GM12875 (cell line): ENCODE results near the gene NCOA1.

Experiments used
- H3K4me3 ChIP-seq: one replicate; pipeline ENCODE4 v1.5.1; 2011; ENCODE audit warnings: low read depth, low read length, control low read depth
- TF ChIP-seq, protein P1 (sequence below): IDR thresholded peaks from 2 replicates; pipeline ENCODE4 v1.5.1; 2011; ENCODE audit warnings: low read depth, mild to moderate bottlenecking, control low read depth, inconsistent platforms, low read length, moderate library complexity, borderline replicate concordance; ENCODE audit not compliant: insufficient read depth

Gene NCOA1

DNA sequence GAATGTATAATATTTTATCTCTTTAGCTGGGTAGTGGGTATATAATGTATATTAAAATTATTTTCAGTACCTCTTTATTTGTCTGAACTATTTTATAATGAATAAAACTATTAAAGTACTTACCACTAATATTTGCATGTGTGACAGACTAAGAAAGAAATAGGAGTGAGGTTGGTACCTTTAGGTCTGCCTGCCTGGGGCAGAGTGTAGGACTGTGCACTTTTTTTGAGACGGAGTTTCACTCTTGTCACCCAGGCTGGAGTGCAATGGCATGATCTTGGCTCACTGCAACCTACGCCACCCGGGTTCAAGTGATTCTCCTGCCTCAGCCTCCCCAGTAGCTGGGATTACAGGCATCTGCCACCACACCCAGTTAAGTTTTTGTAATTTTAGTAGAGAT, 18.8 kb downstream of the NCOA1 start:
- no peak overlapping the region for H3K4me3 ChIP-seq
- TF ChIP-seq, protein P1, sequence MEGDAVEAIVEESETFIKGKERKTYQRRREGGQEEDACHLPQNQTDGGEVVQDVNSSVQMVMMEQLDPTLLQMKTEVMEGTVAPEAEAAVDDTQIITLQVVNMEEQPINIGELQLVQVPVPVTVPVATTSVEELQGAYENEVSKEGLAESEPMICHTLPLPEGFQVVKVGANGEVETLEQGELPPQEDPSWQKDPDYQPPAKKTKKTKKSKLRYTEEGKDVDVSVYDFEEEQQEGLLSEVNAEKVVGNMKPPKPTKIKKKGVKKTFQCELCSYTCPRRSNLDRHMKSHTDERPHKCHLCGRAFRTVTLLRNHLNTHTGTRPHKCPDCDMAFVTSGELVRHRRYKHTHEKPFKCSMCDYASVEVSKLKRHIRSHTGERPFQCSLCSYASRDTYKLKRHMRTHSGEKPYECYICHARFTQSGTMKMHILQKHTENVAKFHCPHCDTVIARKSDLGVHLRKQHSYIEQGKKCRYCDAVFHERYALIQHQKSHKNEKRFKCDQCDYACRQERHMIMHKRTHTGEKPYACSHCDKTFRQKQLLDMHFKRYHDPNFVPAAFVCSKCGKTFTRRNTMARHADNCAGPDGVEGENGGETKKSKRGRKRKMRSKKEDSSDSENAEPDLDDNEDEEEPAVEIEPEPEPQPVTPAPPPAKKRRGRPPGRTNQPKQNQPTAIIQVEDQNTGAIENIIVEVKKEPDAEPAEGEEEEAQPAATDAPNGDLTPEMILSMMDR: no peak

DNA sequence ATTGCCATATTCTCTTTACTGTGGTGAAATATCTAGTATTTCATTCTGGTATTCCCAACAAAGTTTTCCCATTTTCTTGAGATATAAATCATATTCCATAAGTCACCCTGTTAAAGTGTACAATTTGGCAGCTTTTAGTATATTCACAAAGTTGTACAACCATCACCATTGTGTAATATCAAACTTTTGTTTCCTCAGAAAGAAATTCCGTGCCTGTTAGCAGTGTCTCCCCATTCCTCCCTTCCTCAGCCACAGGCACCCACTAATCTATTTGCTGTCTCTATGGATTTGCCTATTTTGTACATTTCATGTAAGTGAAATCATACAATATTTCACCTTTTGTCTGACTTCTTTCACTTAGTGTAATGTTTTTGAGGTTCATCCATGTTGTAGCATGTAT, 19.7 kb downstream of the NCOA1 start:
- TF ChIP-seq, protein P1: no peak

DNA sequence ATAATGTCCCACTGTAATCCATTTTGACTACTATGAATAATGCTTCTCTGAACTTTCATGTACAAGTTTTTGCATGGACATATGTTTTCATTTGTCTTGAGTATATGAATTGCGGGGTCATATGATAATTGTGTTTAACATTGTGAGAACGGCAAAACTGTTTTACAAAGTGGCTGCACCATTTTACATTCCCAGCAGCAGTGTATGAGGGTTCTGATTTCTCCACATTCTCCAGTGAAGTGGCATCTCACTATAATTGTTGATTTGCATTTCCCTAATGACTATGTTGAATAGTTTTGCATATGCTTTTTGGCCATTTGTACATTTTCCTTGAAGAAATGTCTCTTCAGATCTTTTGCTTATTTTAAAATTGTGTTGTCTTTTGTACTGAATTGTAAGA, 20.1 kb downstream of the NCOA1 start:
- H3K4me3 ChIP-seq: no peak overlapping the region
- TF ChIP-seq, protein P1: no peak

More for the DNA sequence above, 19.7 kb downstream of the NCOA1 start:
- no peak overlapping the region for H3K4me3 ChIP-seq

DNA sequence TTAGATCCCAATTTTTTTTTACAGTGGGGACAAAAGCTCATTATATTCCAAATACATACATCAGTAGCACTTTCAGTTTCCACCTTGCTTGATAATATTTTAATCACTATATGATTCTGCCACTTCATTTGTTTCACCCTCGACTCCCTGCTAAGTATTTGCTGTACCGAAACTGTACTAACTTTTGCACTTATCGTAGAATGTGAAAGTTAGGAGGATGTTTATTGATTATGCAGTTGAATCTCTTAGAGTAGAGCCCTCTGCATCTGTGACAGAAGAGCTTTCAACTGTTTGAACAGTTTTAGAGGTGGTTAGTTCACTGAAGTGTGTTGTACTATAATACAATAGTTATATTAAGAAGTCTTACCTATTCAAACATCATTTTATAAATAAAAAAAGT, 20.8 kb downstream of the NCOA1 start:
- H3K4me3 ChIP-seq: no peak overlapping the region
- TF ChIP-seq, protein P1: no peak

DNA sequence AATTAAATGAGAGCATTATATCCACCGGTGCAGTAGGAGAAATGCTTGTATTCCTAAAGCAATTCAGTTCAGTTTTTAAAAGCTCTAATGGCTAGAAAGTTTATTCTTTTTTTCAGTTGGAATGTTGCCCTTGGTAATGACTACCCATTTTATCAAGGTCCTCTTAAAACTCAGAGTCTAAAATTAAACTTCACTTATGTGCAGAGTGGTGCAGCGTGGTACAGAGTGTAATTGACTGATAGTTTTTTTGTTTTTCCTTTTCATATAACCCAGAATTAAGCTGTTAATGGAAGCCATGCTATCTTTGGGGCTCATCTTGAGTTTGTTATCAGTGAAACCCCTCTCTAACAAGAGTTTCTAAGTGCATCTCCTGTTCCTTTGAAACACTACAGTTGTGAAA, 21.4 kb downstream of the NCOA1 start:
- TF ChIP-seq, protein P1: no peak
- H3K4me3 ChIP-seq: no peak overlapping the region

DNA sequence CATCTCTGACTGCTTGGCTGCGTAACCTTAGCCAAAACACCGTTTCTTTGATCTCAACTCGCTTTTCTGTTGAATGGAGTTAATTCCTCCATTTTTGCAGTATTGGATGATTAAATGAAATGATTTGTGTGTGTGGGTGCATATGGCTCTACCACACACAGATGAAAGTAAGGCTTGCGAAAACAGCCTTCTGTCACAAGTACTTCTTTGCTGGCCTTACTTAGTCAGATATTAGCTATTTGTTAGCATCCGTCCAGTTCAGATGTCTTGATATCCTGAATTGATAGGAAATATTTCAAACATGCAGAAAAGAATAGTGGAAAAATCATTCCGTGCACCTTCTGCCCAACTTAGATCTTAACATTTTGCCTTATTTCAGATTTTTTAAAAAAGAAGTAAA, 21.8 kb downstream of the NCOA1 start:
- H3K4me3 ChIP-seq: no peak overlapping the region
- TF ChIP-seq, protein P1: no peak

DNA sequence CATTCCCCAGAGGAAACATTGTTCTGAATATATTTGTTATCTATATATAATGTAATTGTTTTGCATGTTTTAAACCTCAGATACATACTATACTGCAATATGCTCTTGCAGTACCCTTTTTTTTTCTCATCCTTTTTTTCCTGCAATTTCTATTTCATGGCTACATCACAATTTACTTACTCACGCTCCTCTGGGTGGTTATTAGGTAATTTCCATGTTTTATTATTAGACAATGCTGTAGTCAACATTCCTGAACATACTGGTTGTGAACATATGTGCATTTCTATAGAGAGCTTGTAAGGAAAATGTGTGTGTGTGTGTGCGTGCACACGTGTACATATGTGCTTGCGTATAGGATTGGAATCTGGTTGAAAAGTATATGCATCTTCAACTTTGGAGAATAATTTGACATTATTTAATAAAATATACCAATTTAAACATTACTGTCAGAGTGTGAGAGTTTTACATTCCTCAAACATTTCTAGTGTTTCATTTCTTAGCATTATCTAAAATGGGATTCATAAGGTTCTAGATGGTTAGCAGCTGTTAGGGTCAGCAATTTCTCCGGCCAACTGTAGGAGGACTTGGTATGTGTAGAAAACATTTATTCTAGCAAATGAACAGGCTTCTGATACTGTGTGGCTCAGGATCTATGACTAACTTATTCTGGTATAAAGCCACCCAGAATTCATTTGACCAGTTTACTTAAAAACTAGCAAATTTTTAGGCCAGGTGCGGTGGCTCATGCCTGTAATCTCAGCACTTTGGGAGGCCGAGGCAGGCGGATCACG, 22.4 kb downstream of the NCOA1 start:
- no peak overlapping the region for H3K4me3 ChIP-seq
- TF ChIP-seq, protein P1: no peak
